ENCODE data around the gene OR2W1. TPM values are rescaled to one million over a fixed set of nuclear protein-coding genes. Genes with fewer than 3 reads are reported as not detected.
A peak's percentile ranks its signal among the peaks of the same experiment; 100 is the strongest.

OR2W1 gene
- total RNA-seq, 1 experiment from 2014 or later = not detected

DNA sequence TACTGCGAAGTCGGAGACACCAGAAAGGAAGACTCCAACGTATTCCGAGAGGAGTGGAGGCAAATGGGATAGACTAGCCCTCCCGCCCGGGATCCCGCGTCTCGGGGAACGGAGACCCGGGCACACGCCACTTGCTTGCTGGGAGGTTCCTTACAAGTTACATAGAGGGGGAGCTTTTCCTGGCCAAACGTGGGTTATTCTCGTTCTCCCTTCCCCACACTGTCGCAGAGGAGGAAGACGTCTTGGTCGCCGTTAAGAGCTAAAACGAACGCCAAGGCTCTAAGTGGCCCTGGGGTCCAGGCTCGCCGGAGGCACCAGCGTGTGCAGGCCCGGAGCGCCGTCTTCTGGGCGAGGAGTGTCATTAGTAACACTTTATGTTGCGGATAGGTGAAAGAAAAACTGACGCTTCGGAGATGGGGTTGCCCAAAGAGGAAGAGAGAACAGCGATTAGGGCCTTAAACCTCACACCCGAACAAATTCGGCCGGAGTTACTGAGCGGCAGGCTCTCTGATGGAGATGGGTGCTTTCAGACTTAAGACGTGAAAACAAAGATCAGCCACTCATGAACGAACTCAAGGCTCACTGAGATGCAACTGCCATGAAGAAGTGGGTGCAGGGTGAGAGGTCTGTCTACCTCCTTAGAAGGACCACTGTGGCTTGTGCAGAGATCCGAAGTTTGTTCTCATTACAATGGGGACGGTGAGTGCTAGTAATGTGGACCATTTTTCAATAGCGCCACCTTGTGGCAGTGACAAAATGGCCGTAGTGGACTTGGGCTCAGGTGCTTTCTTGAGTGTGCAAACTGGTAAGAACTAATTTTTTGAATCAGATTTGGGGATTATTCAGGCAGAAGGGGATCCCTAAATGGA, 28.2 kb downstream of the OR2W1 start:
- no peak overlapping the region for H3K23ac ChIP-seq (ENCODE audit: insufficient read length, low read depth, low read length)
- H4K5ac ChIP-seq (ENCODE audit: insufficient read length, low read depth, low read length) = no peak overlapping the region
- H3K27ac ChIP-seq (ENCODE audit: insufficient read length, low read depth, low read length) = no peak overlapping the region
- H2BK20ac ChIP-seq (ENCODE audit: low read depth, low read length, poor library complexity, severe bottlenecking) = no peak overlapping the region
- H2AK5ac ChIP-seq (ENCODE audit: insufficient read length, low read length) = no peak overlapping the region
- no peak overlapping the region for H3K4ac ChIP-seq (ENCODE audit: low read depth, low read length)
- H3K14ac ChIP-seq (ENCODE audit: insufficient read depth, low read length) = no peak overlapping the region
- no peaks in the 10 kb centered on the region for H3K79me1 ChIP-seq (ENCODE audit: insufficient read depth, low read depth, low read length, poor library complexity, severe bottlenecking)
- H3K27me3 ChIP-seq (ENCODE audit: insufficient read depth, low read length) = no peaks in the 10 kb centered on the region; the same call in 1 of the 2 replicates
- no peak overlapping the region for H3K27ac Mint-ChIP-seq
- no peak overlapping the region for H2BK15ac ChIP-seq (ENCODE audit: low read depth, low read length)
- no peaks in the 10 kb centered on the region for H4K20me1 ChIP-seq (ENCODE audit: control insufficient read depth, insufficient read depth, insufficient read length)
- H3K23me2 ChIP-seq (ENCODE audit: insufficient read length, low read depth, low read length, poor library complexity, severe bottlenecking) = peaks cover 9% of the 10 kb centered on the region
- H2AFZ ChIP-seq (ENCODE audit: low read length) = peak overlapping the region; percentile 85
- peaks cover 4% of the 10 kb centered on the region in 3 experiments; a peak in 2 of 7 replicates for H3K36me3 Mint-ChIP-seq (ENCODE audit: insufficient read depth in 1 of 3, low read depth in 3 of 3)
- no peak overlapping the region for H3K56ac ChIP-seq (ENCODE audit: insufficient read length, low read depth, low read length)
- DNase-seq = peak; percentile 81
- peaks cover 0 to 5% of the 10 kb centered on the region in 2 experiments; a peak in 2 of 4 replicates for H3K4me1 Mint-ChIP-seq
- H3T11ph ChIP-seq (ENCODE audit: low read length) = no peak overlapping the region
- H3K9ac ChIP-seq (ENCODE audit: extremely low read depth, insufficient read length, low read length) = peak overlapping the region; percentile 36
- no peaks in the 10 kb centered on the region for H3K4me1 ChIP-seq (ENCODE audit: insufficient read depth, low read length)
- peaks cover 45% of the 10 kb centered on the region for H3K27me3 Mint-ChIP-seq (ENCODE audit: low read depth)
- H4K8ac ChIP-seq (replicated peaks; ENCODE audit: insufficient read length, low read depth, low read length) = no peak overlapping the region
- H2BK120ac ChIP-seq (ENCODE audit: low read depth, low read length, poor library complexity, severe bottlenecking) = no peak overlapping the region
- H3K4me2 ChIP-seq (ENCODE audit: insufficient read depth, insufficient read length, low read length) = peak overlapping the region; percentile 90
- no peak overlapping the region for H2BK5ac ChIP-seq (ENCODE audit: insufficient read length, low read length)
- WGBS (ENCODE audit: extremely low coverage, insufficient read length, low lambda C conversion rate) = no CpG with 5 or more reads among the region's 41 CpGs
- H3K9me3 ChIP-seq (ENCODE audit: control insufficient read depth, low read depth, low read length) = no peaks in the 10 kb centered on the region
- H3K18ac ChIP-seq (ENCODE audit: insufficient read length, low read depth, low read length) = no peak overlapping the region
- H2BK12ac ChIP-seq (ENCODE audit: insufficient read length, low read depth, low read length) = no peak overlapping the region
- peak overlapping the region; percentile 80 to 92 for H3K4me3 Mint-ChIP-seq
- no peak overlapping the region for H4K91ac ChIP-seq (ENCODE audit: insufficient read length, low read depth, low read length)
- H3K79me2 ChIP-seq (ENCODE audit: insufficient read depth, low read length) = no peaks in the 10 kb centered on the region
- peaks cover 4 to 6% of the 10 kb centered on the region in 2 experiments; a peak in 4 of 5 replicates for H3K9me3 Mint-ChIP-seq
- TF ChIP-seq, protein P1, sequence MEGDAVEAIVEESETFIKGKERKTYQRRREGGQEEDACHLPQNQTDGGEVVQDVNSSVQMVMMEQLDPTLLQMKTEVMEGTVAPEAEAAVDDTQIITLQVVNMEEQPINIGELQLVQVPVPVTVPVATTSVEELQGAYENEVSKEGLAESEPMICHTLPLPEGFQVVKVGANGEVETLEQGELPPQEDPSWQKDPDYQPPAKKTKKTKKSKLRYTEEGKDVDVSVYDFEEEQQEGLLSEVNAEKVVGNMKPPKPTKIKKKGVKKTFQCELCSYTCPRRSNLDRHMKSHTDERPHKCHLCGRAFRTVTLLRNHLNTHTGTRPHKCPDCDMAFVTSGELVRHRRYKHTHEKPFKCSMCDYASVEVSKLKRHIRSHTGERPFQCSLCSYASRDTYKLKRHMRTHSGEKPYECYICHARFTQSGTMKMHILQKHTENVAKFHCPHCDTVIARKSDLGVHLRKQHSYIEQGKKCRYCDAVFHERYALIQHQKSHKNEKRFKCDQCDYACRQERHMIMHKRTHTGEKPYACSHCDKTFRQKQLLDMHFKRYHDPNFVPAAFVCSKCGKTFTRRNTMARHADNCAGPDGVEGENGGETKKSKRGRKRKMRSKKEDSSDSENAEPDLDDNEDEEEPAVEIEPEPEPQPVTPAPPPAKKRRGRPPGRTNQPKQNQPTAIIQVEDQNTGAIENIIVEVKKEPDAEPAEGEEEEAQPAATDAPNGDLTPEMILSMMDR (conservative IDR thresholded peaks at IDR 0.05) = peak; percentile 77
